Mucosa of gallbladder (tissue), 1 donor: Measurements from ENCODE around the gene EIF4G3. TPM values are rescaled to one million over a fixed set of nuclear protein-coding genes. Genes with fewer than 3 reads are reported as not detected.

Source experiments
- DNase-seq: peaks from one replicate; pipeline ENCODE4 v3.0.0-alpha.2; 2020; ENCODE audit warnings: low spot score
- total RNA-seq: library from RNA; stranded (reverse); gene quantifications from one replicate; pipeline ENCODE4 v1.2.1, GENCODE V29; 2021
- donor health status: DM: no; HTN: no; CAD: no.

EIF4G3 gene
- total RNA-seq, 1 donor from 2014 or later, result 63.9 TPM

DNA sequence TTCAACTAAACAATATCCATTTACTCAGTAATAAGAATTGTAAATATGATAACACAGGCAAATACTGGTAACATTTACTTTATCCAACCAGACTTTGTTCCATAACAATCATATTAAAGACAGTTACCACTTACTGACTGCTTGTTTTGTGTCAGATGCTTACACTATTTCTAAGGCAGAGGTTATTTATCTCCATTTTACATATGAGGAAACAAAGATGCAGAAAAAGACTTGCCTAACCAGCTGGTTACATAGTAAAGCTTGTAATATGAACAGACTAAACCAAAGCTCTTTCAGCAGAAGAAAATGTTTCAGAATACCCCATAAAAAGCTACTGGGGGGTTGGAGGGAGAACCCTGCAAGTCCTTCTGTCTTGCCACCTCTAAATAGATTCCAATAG is 180.1 kb downstream of the EIF4G3 start:
- no peak for DNase-seq

DNA sequence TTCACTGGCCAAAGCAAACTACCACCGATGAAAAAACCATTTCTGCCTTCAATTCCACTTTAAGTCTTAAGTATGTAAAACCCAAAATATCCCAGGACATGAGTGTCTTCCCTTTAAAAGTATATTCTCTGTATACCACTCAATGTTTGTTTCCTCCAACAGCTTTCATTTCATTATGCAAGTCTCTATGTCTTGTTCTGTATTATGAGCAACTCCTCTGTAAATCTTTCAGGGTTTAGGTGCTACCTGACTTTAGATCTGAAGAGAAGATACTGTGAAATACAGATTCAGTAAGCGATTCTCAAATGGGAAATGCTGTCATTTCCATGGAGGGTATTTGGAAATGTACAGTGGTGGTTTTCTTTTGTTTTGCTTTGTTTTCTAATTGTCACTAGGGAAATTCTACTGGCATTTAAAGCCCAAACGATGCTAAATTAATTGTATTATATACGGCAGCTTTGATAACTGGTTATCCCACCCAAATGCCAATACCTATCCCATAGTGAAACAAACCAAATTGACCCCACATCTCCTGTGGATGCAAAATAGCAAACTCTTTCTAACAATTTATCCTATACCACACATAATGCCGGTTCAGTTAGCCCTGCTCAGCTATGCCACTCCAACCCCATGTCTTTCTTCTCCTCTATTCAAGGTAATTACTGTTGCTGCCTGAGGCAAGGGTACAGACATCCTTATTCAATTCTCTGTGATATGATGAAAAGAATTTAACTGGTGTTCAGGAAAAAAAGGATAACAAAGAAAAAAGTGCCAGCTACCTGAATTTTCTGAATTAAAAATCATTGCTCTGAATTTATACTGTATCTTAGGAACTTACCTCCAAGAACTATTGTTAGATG is 182.8 kb downstream of the EIF4G3 start:
- DNase-seq, result no peak

DNA sequence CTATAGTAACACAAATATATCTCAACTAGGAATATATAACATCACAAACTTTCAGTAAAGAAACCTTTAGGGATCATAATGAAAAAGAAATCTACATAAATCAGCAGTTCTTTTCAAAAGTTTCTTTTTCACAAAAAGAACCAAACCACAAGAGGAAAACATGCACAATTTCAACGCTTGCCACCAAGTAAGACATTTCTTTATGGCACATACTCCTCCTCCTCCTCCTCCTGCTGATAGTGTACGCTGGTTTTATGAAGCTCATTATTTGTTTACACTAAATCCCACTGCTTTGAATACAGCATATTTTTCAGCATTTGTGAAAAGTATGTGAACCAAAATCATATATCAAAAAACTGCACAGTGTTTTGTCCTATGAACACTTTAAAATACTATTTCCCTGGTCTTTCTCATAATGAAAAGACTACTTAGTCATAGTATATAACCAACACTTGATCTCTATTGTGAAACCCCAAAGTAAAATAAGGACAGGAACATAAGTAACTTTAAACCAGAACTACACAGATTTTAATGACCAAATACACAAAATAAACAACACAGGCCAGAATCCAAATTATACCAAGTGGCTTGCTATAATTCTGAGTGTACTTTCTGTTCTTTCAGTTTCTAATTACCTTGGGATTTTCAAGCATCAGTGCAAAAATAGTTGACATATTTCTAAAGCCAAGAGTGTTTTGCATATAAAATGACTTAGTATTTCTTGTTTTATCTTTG is 184.2 kb downstream of the EIF4G3 start:
- no peak for DNase-seq

DNA sequence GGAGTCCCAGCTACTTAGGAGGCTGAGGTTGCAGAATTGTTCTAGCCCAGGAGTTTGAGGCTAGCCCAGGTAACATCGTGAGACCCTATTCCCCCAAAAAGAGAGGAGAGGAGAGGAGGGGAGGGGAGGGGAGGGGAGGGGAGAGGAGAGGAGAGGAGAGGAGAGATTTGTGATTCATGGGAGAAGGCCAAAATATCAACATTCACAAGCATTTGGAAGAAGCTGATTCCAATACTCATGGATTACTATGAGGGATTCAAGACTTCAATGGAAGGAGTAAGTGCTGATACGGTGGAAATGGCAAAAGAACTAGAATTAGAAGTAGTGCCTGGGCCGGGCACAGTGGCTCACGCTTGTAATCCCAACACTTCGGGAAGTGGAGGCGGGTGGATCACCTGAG is 187.8 kb downstream of the EIF4G3 start:
- no peak for DNase-seq

DNA sequence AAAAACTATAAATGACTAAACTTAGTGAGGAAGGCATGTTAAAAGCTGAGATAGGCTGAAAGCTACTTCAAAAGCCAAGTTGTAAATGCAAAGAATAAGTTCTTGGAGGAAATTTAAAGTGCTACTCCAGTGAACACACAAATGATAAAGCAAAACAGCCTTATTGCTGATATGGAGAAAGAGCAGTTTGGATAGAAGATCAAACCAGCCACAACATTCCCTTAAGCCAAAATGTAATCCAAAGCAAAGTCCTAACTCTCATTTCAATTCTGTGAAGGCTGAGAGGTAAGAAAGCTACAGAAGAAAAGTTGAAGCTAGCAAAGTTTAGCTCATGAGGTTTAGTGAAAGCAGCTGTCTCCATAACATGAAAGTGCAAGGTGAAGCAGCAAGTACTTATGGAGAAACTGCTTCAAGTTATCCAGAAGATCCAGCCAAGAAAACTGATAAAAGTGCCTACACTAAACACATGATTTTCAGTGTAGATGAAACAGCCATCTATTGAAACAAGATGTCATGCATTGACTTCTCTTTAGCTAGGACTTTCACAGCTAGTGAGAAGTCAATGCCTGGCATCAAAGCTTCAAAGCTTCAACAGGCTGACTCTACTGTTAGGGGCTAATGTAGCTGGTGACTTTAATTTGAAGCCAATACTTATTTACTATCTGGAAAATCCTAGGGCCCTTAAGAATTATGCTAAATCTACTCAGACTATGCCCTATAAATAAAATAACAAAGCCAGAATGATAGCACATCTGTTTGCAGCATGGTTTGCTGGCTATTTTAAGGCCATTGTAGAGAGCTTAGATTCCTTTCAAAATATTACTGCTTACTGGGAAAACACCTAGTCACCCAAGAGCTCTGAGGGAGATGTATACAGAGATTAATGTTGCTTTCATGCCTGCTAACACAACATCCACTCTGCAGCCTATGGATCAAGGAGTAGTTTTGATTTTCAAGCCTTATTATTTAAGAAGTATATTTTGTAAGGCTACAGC is 188.6 kb downstream of the EIF4G3 start:
- no peak for DNase-seq

DNA sequence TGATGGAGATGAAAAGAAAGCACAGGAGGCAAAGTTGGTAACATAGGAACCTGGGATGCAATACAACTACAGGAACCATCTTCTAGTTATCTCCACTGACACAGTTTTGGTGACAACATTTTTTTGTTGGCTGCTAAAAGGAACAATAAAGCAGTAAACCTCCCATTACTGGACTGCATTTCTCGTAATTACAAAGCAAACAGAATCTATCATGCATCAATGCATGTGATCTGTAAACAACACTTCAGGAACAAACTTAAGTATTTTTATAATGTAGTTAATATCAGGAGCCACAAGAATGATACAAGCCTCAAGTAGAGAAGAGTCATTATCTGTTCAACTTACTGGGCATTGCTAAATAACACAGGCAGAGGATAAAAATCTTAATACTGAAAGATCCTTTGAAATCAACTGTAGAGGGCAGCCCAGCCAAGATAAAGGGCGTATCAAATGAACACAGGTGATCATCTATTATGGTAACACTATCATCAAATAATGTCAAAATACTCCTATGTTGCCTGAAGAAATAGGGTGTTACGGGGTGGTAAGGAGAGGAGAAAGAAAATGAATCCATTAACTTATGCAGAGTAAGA is 193.3 kb downstream of the EIF4G3 start:
- no peak for DNase-seq

DNA sequence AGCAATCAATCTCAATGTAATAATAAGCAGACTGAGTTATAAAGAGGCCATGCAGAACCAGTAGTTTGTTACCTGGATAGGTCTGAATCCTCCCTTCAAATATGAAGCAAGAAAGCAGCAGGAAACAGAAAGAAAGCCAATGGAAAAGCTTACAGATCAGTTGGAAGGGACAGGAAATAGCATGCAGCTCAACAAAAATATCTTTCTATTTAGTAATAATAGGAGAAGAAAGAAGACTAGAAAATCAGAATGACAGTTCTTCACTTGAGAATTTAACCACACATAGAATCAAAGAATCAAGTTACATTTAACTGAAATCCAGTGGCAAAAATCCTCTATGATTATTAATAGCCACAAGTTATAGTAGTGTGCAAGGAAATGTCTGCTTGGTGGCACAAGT is 194.4 kb downstream of the EIF4G3 start:
- no peak for DNase-seq

DNA sequence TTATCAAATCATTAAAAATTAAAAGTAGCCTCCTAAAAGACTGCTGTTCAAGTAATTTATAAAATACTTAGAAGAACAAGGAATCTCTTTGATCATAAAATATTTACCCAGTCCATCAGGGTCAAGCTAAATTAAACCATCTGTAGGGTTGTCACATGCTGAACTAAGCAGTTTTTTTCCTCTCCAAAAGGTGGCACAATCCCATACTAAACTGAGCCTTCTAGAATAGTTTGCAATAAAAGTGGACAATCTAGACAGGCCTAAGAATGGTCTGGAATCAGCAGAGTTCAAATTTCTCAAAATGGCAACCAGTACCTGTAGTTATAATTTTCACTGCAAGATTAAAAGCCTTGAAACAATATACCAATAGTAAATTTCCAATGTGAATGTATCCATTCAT is 194.8 kb downstream of the EIF4G3 start:
- DNase-seq, result no peak

DNA sequence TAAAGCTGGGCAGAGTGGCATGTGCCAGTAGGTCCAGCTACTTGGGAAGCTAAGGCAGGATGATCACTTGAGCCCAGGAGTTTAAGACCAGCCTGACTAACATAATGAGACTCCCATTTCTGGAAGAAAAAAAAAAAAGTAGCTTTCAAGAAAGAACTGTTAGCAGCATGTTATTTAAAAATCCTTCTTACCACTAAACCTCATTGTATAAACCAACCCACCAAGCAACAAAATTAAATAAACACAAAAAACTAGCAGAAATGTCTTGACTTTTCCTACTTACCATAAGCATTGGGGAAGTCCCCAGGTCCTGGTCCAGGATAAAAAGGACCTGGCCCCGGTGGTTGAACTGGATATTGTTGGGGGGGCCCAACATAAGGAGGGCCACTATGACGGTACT is 196.6 kb downstream of the EIF4G3 start:
- DNase-seq, result no peak

DNA sequence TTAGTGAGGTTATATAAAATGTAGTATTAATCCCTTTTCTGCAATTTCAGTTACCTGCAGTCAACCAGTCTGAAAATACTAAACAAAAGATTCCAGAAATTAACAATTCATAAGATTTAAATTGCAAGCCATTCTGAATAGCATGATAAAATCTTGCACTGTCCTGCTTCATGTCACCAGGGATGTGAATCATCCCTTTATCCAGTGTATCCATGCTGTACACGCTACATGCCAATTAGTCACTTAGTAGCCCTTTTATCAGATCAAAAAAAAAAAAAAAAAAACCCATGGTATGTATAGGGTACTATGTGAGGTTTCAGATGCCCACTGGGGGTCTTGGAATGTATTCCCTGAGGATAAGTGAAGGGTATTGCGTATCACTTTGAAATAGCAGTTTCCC is 198.3 kb downstream of the EIF4G3 start:
- DNase-seq, result no peak

DNA sequence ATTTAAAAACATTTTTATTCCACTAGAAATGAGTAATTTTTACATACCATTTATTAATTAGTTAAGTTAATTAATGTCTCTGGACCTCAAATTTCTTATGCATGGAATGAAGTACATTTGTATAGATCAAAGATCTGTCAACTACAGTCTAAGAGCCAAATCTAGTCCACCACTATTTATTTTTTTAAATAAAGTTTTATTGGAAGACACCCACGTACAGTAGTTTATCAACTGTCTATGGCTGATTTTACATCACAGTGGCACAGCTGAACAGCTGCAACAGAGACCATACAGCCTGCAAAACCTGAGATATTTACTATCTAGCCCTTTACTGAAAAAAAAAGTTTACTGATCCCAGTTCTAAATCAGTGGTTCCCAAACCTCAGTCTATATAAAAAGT is 201.0 kb downstream of the EIF4G3 start:
- no peak for DNase-seq

DNA sequence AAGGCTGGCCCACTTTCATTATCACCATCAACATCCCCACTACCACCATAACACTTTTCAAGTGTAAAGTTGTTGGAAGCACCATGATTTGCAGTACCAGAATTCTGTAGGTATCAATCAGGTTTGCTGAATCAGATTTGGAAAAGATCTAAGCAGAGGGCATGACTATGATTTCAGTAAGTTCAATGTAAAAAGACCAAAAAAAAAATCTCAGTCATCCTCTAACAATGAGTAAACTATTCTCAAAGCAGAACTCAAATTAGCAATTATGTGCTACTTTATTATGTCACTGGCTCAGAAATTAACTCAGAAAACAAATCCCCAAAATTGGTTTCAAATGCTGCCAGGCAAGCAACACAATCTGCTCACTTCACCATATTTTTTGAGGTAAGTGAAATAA is 201.7 kb downstream of the EIF4G3 start:
- no peak for DNase-seq

DNA sequence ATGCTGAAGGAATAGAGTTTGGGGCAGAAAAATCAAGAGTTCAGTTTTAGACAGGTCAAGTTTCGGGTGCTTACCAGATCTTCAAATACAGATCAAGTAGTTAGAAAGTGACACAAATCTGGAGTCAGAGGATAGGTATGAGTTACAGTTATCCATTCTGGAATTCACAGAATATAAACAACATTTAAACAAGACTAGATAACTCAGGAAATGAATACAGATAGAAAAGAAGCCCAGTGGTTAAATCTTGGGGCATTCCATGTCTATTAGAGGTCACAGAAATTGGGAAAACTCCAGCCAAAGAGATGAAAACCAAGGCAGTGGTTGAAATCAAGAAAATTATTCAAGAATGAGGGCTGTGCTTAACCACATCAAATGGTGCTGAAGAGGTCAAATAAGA is 202.6 kb downstream of the EIF4G3 start:
- DNase-seq, result no peak

DNA sequence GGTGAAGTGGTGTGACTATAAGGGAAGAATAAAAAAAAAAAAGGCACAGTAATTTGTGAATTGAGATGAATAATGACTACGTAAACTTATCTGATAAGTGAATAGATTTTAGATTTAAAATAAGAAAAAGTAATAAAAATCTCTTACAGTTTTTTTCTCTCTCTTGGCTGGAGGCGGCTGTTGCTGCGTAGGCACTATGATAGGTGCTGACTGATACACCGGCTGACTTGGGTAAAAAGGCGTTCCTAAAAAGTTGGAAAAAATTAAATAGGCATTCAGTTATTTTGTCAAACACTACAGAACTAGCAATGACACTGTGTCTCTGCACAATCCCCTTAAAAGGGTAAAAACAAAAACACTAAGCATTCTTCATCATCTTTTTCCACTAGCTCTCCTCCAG is 203.8 kb downstream of the EIF4G3 start:
- DNase-seq, result no peak

DNA sequence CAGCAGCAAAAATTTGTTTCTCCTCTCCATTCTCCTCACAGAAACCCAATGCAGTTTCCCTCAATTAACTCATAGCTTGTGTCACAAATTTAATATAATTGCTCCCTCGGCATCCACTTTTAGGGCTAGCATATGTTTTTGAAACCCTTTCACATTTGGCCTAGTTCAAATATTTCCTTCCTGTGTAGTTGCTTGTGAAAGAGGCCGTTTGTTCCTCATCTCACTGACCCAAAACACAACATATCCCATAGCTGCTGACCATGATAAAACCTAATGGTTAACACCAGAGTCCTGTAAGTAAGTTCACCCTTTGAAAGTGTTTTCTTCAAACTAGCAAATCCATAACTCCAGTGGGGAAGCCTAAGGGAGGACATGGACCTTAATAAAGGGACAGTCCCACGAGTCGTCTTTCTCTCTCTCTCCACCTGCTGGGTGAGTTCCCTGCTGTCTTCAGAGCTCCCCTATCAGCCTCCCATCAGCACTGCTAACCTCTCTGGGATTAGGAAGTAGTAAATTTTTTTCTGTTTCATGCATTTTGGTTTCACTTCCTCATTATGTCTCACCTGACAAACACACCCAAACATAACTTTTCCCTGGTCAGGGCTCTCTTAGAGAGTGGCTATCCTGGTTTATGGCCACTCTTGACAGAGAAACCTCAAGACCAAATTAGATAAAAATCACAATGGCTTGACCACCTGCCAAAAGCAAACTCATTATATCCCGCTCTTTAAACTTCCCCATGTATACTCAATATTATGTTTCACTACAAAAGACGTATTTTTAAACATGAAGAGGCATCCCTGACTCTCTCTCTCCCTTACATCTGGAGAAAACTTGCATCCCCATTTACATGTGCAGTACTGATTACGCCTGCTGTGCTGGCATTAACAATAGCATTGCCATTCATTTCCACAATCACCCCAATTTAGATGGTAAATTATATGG is 211.9 kb downstream of the EIF4G3 start:
- no peak for DNase-seq

DNA sequence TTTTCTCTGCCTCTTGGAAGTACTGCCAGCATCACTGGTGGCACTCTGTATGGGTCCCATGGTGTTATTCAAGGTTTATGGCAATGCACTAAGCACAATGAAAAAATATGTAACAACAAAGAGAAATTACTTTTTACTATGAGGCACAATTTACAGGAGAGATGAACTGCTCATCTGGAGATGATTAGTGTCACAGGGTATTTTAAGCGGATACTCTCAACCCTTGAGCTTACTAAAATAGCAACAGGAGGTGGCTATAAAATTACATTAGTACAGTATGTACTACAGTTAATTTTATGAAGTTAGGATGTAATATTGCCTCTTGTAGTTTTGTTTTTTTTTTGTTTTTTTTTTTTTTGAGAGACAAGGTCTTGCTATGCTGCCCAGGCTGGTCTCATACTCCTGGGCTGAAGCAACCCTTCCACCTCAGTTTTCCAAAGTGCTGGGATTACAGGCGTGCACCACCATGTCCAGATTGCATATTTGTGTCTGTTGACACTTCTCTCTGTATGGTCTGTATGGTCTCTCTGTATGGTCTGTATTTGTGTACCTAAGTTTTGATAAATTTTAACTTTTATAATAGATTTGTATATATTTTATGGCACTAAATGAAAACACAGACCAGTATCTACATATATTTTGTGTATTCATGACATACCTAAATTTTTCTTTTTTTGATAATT is 214.0 kb downstream of the EIF4G3 start:
- DNase-seq, result no peak

DNA sequence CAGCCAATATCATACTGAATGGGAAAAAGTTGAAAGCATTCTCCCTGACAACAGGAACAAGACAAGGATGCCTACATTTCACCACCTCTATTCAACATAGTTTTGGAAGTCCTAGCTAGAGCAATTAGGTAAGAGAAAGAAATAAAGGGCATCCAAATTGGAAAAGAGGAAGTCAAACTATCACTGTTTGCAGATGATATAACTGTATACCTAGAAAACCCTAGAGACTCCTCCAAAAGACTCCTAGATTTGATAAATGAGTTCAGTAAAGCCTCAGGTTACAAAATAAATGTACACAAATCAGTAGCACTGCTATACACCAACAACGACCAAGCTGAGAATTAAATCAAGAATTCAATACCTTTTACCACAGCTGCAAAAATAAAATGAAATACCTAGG is 218.3 kb downstream of the EIF4G3 start:
- DNase-seq, result no peak

DNA sequence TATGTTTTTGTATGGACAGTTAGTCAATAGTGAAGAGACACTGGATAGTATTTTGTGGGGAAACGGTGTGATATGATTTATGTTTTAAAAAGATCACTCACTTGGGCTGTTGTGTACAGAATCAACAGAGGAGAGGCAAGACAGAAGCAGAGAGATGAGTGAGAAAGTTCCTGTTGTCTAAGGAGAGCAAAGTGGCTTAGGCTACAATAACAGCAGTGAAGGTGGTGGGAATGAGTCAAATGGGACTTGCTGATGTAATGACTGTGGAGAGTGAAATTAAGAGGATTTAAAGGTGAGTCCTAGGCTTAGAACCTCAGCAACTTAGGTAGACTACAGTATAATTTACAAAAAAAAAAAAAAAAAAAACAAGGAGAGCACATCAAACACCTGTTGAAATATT is 220.4 kb downstream of the EIF4G3 start:
- DNase-seq, result no peak

DNA sequence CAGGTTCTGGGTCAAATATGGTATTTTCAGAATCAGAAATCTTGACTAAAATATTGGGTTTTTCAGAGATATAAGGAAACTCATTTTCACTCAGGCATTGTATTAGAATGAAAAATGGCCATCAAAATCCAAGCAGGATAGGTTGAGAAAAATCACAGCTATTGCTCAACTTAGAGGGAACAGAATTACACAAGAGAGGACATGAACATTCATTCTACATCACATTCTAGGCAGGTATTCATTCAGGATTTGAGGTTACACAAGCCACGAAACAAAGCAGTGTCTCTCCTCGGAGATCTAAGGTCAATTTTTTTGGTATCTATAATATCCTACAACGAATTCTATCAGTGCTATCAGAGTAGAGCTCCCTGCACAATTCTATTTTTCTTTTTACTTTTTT is 226.0 kb downstream of the EIF4G3 start:
- DNase-seq, result no peak
